K562 (cell line): ENCODE data around the gene BIRC5. TPM values are rescaled to one million over a fixed set of nuclear protein-coding genes. Genes with fewer than 3 reads are reported as not detected.
A peak's percentile ranks its signal among the peaks of the same experiment; 100 is the strongest.

Source experiments
- BDP1 ChIP-seq: IDR thresholded peaks from 3 replicates; pipeline ENCODE4 v1.6.1; 2011; ENCODE audit not compliant: insufficient read length, insufficient read depth
- BRF1 ChIP-seq: IDR thresholded peaks from 3 replicates; pipeline ENCODE4 v1.6.1; 2011; ENCODE audit warnings: borderline replicate concordance, mild to moderate bottlenecking; ENCODE audit not compliant: insufficient read length; ENCODE audit errors: extremely low read depth
- CBX3 ChIP-seq, 2 experiments: IDR thresholded peaks; 1 replicate in 1 of 2; 2 replicates in 1 of 2; pipeline ENCODE4 v1.6.1; 2012; ENCODE audit warnings: inconsistent platforms in 2 of 2, low read length in 2 of 2, borderline replicate concordance in 1 of 2, control low read depth in 1 of 2
- CREB3 ChIP-seq: fragments of 450-650 bp; conservative IDR thresholded peaks from 2 replicates; pipeline ENCODE4 v1.6.1; 2016; ENCODE audit warnings: missing genetic modification characterization, low read depth, mild to moderate bottlenecking, missing compliant biosample characterization, moderate library complexity
- JUND ChIP-seq, 2 experiments: IDR thresholded peaks; 2 replicates in 1 of 2; 3 replicates in 1 of 2; pipeline ENCODE4 v1.6.1; 2011; ENCODE audit warnings: borderline replicate concordance in 2 of 2, low read depth in 2 of 2, low read length in 2 of 2, improper control_type of control experiment in 1 of 2, missing biosample characterization in 1 of 2, missing genetic modification characterization in 1 of 2, missing genetic modification reagents in 1 of 2
- NONO ChIP-seq, 2 experiments: fragments of 200-400 bp in 1 of 2; fragments of 450-650 bp in 1 of 2; formaldehyde crosslinking in 1 of 2; IDR thresholded peaks; 2 replicates each; pipeline ENCODE4 v1.6.1; 2017; ENCODE audit warnings: low read depth in 2 of 2, mild to moderate bottlenecking in 2 of 2, moderate library complexity in 2 of 2, low read length in 1 of 2
- PHF20 ChIP-seq: fragments of 450-650 bp; IDR thresholded peaks from 2 replicates; pipeline ENCODE4 v1.6.1; 2018; ENCODE audit not compliant: partially characterized antibody
- RFX7 ChIP-seq: fragments of 250-450 bp; sonication (Bioruptor Pico); IDR thresholded peaks from 2 replicates; pipeline ENCODE4 v1.5.1; 2021; ENCODE audit warnings: mild to moderate bottlenecking
- STAG1 ChIP-seq: sonication (generic); formaldehyde crosslinking; IDR thresholded peaks from 2 replicates; pipeline ENCODE4 v1.5.0; 2020; ENCODE audit warnings: missing genetic modification reagents, borderline replicate concordance
- ZNF583 ChIP-seq: fragments of 250-450 bp; sonication (Bioruptor Pico); IDR thresholded peaks from 2 replicates; pipeline ENCODE4 v1.4.0; 2020
- polyA plus RNA-seq, 8 experiments: library from polyadenylated mRNA; depleted of rRNA in 4 of 8; stranded (reverse) in 5 of 8; unstranded in 3 of 8; fragments of >200 nt; fragmentation: Nextera tagmentation in 2 of 8; fragmentation: Illumina TruSeq in 1 of 8; extraction: Ambion mirVana in 2 of 8; extraction: Trizol in 1 of 8; gene quantifications; 2 replicates each; pipeline versions ENCODE4 v1.2.1 to v1.2.3, GENCODE V29; 2011 to 2014; ENCODE audit warnings: inconsistent platforms in 1 of 8, missing spikeins in 1 of 8
- total RNA-seq, 7 experiments: library from RNA; depleted of rRNA in 6 of 7; stranded (reverse); fragments of >200 nt in 6 of 7; fragmentation: Illumina TruSeq in 2 of 7; extraction: Trizol in 2 of 7; gene quantifications; 2 replicates each; pipeline versions ENCODE4 v1.2.1 to v1.2.3, GENCODE V29; 2011 to 2021; ENCODE audit warnings: low replicate concordance in 1 of 7
- TF ChIP-seq, protein P1 (sequence below), 2 experiments: fragments of 450-650 bp; IDR thresholded peaks; 2 replicates each; pipeline ENCODE4 v1.6.1; 2016
- TF ChIP-seq, protein P2 (sequence below): fragments of 450-650 bp; IDR thresholded peaks from 2 replicates; pipeline ENCODE4 v1.6.1; 2018; ENCODE audit not compliant: partially characterized antibody
- TF ChIP-seq, protein P3 (sequence below): sonication (generic); formaldehyde crosslinking; IDR thresholded peaks from 2 replicates; pipeline ENCODE4 v1.9.0; 2022; ENCODE audit warnings: mild to moderate bottlenecking, missing genetic modification reagents
- TF ChIP-seq, protein P4 (sequence below): sonication (generic); formaldehyde crosslinking; IDR thresholded peaks from 2 replicates; pipeline ENCODE4 v1.8.1; 2023; ENCODE audit warnings: mild to moderate bottlenecking, missing genetic modification reagents

The BIRC5 gene
- total and polyA plus RNA-seq, 9 of the 15 experiments (the other 6 are each of a cell fraction or from before 2014, with no cell fraction given), result 64.4 to 140 (median 101) TPM

DNA sequence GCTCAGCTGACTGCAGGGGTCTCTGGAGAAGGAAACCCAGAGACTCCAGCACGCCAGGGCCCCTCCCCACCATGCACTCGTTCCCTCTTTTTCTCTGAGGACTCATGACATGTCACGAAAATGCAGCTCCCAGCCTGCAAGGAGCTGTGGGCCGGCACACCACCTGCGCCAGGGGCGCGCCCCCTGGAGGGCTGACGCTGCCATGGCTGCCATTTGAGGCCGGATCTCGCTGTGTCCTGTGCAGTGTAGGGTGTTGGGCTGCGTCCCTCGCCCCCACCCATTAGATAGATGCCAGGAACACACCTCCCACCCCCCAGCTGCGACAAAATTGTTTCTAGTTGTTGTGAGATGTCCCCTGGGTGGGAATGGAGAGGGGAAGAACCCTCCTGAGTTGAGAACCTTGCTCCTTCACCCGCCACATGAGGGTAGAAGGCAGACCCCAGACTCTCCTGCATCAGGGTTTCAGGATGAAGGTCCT is 37.5 kb upstream of the BIRC5 start (continued):
- TF ChIP-seq CREB3, result no peak
- no peak for TF ChIP-seq BDP1
- no peak for TF ChIP-seq BRF1
- TF ChIP-seq NONO (IDR thresholded peaks at IDR 0.05; ENCODE audit: low read depth in 2 of 2, low read length in 1 of 2), result 0 out of 4 replicates have a peak, but pooled peaks of 1 of the 2 experiments have one; percentile 27
- peak; percentile 51 for TF ChIP-seq JUND (IDR thresholded peaks at IDR 0.05; ENCODE audit: borderline replicate concordance, low read depth, low read length)
- TF ChIP-seq JUND (tag; IDR thresholded peaks at IDR 0.05; ENCODE audit: borderline replicate concordance, low read depth, low read length), result no peak
- TF ChIP-seq CBX3 (IDR thresholded peaks at IDR 0.05; ENCODE audit: borderline replicate concordance in 1 of 2, low read length in 2 of 2), result 0 out of 3 replicates have a peak, but pooled peaks of 1 of the 2 experiments have one; percentile 34
- TF ChIP-seq ZNF583 (CRISPR knock-in tag), result no peak
- TF ChIP-seq, protein P1, sequence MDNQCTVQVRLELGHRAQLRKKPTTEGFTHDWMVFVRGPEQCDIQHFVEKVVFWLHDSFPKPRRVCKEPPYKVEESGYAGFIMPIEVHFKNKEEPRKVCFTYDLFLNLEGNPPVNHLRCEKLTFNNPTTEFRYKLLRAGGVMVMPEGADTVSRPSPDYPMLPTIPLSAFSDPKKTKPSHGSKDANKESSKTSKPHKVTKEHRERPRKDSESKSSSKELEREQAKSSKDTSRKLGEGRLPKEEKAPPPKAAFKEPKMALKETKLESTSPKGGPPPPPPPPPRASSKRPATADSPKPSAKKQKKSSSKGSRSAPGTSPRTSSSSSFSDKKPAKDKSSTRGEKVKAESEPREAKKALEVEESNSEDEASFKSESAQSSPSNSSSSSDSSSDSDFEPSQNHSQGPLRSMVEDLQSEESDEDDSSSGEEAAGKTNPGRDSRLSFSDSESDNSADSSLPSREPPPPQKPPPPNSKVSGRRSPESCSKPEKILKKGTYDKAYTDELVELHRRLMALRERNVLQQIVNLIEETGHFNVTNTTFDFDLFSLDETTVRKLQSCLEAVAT (IDR thresholded peaks at IDR 0.05), result no peak
- peak; percentile 38 for TF ChIP-seq PHF20
- TF ChIP-seq, protein P2, sequence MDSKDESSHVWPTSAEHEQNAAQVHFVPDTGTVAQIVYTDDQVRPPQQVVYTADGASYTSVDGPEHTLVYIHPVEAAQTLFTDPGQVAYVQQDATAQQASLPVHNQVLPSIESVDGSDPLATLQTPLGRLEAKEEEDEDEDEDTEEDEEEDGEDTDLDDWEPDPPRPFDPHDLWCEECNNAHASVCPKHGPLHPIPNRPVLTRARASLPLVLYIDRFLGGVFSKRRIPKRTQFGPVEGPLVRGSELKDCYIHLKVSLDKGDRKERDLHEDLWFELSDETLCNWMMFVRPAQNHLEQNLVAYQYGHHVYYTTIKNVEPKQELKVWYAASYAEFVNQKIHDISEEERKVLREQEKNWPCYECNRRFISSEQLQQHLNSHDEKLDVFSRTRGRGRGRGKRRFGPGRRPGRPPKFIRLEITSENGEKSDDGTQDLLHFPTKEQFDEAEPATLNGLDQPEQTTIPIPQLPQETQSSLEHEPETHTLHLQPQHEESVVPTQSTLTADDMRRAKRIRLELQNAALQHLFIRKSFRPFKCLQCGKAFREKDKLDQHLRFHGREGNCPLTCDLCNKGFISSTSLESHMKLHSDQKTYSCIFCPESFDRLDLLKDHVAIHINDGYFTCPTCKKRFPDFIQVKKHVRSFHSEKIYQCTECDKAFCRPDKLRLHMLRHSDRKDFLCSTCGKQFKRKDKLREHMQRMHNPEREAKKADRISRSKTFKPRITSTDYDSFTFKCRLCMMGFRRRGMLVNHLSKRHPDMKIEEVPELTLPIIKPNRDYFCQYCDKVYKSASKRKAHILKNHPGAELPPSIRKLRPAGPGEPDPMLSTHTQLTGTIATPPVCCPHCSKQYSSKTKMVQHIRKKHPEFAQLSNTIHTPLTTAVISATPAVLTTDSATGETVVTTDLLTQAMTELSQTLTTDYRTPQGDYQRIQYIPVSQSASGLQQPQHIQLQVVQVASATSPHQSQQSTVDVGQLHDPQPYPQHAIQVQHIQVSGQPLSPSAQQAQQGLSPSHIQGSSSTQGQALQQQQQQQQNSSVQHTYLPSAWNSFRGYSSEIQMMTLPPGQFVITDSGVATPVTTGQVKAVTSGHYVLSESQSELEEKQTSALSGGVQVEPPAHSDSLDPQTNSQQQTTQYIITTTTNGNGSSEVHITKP, result peak; percentile 16
- TF ChIP-seq STAG1 (CRISPR knock-in tag), result peak; percentile 62; the same call in 1 of the 2 replicates
- TF ChIP-seq, protein P3, sequence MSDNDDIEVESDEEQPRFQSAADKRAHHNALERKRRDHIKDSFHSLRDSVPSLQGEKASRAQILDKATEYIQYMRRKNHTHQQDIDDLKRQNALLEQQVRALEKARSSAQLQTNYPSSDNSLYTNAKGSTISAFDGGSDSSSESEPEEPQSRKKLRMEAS (CRISPR knock-in tag), result peak; percentile 69
- no peak for TF ChIP-seq RFX7 (CRISPR knock-in tag)
- TF ChIP-seq, protein P4, sequence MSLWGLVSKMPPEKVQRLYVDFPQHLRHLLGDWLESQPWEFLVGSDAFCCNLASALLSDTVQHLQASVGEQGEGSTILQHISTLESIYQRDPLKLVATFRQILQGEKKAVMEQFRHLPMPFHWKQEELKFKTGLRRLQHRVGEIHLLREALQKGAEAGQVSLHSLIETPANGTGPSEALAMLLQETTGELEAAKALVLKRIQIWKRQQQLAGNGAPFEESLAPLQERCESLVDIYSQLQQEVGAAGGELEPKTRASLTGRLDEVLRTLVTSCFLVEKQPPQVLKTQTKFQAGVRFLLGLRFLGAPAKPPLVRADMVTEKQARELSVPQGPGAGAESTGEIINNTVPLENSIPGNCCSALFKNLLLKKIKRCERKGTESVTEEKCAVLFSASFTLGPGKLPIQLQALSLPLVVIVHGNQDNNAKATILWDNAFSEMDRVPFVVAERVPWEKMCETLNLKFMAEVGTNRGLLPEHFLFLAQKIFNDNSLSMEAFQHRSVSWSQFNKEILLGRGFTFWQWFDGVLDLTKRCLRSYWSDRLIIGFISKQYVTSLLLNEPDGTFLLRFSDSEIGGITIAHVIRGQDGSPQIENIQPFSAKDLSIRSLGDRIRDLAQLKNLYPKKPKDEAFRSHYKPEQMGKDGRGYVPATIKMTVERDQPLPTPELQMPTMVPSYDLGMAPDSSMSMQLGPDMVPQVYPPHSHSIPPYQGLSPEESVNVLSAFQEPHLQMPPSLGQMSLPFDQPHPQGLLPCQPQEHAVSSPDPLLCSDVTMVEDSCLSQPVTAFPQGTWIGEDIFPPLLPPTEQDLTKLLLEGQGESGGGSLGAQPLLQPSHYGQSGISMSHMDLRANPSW (CRISPR knock-in tag), result no peak
